GM21717 (cell line): Measurements from ENCODE around the gene GUCY1A2.
"Not testable (repeated sequence)": the region's sequence is repeated elsewhere in the genome, so short reads cannot be mapped to it uniquely, and the experiment has no call there.

Source experiments
- ATAC-seq: cut with Tn5 transposase; IDR thresholded peaks from one replicate; pipeline ENCODE4 v1.9.1; 2021; ENCODE audit warnings: mild to moderate bottlenecking, moderate library complexity; ENCODE audit not compliant: unreplicated experiment

GUCY1A2 gene

GRCh38 chr11:106950067-106950491 is 68.2 kb downstream of the GUCY1A2 start:
- no peak for ATAC-seq

GRCh38 chr11:106943089-106943488 is 75.2 kb downstream of the GUCY1A2 start:
- ATAC-seq: no peak

GRCh38 chr11:106939157-106939556 is 79.1 kb downstream of the GUCY1A2 start:
- ATAC-seq: no peak

- ATAC-seq: no peak
These were observed 81.2 kb downstream of the GUCY1A2 start for GRCh38 chr11:106937111-106937510.

GRCh38 chr11:106925245-106925644 is 93.0 kb downstream of the GUCY1A2 start:
- no peak for ATAC-seq

GRCh38 chr11:106920899-106921509 is 97.3 kb downstream of the GUCY1A2 start:
- no peak for ATAC-seq

GRCh38 chr11:106917973-106918372 is 100.3 kb downstream of the GUCY1A2 start:
- ATAC-seq: peak; percentile 85

GRCh38 chr11:106914409-106914808 is 103.9 kb downstream of the GUCY1A2 start:
- ATAC-seq: no peak

- ATAC-seq: no peak
These were observed 105.1 kb downstream of the GUCY1A2 start for GRCh38 chr11:106913141-106913540.

GRCh38 chr11:106904826-106905225 is 113.5 kb downstream of the GUCY1A2 start:
- no peak for ATAC-seq

GRCh38 chr11:106889718-106890117 is 128.6 kb downstream of the GUCY1A2 start:
- ATAC-seq: no peak

- no peak for ATAC-seq
These were observed 129.9 kb downstream of the GUCY1A2 start for GRCh38 chr11:106888386-106888785.

- ATAC-seq: not testable (repeated sequence)
These were observed 134.6 kb downstream of the GUCY1A2 start for GRCh38 chr11:106883693-106884092.

- no peak for ATAC-seq
These were observed 138.3 kb downstream of the GUCY1A2 start for GRCh38 chr11:106879832-106880546.

- ATAC-seq: no peak
These were observed 139.2 kb downstream of the GUCY1A2 start for GRCh38 chr11:106879029-106879428.

- ATAC-seq: no peak
These were observed 143.3 kb downstream of the GUCY1A2 start for GRCh38 chr11:106875013-106875412.

- no peak for ATAC-seq
These were observed 146.0 kb downstream of the GUCY1A2 start for GRCh38 chr11:106872246-106872645.

- no peak for ATAC-seq
These were observed 160.1 kb downstream of the GUCY1A2 start for GRCh38 chr11:106858200-106858599.

- ATAC-seq: no peak
These were observed 161.7 kb downstream of the GUCY1A2 start for GRCh38 chr11:106856566-106856965.

- no peak for ATAC-seq
These were observed 163.8 kb downstream of the GUCY1A2 start for GRCh38 chr11:106854429-106854828.

GRCh38 chr11:106853850-106854401 is 164.3 kb downstream of the GUCY1A2 start:
- no peak for ATAC-seq

- ATAC-seq: no peak
These were observed 165.5 kb downstream of the GUCY1A2 start for GRCh38 chr11:106852779-106853178.
